Skeletal muscle tissue (tissue), 4 donors: ENCODE measurements around the gene PPP2R5E. TPM values are rescaled to one million over a fixed set of nuclear protein-coding genes. Genes with fewer than 3 reads are reported as not detected.
"Not testable (repeated sequence)": the region's sequence is repeated elsewhere in the genome, so short reads cannot be mapped to it uniquely, and the experiment has no call there.

Source experiments
- H3K27ac ChIP-seq: one replicate; pipeline ENCODE4 v1.7.0; 2013; ENCODE audit warnings: mild to moderate bottlenecking, low read depth, low read length, inconsistent platforms
- H3K27me3 ChIP-seq, 3 donors: one replicate each; pipeline ENCODE4 v1.7.0; 2013; ENCODE audit warnings: low read length in 3 of 3; ENCODE audit not compliant: control insufficient read depth in 3 of 3, insufficient read depth in 3 of 3
- H3K36me3 ChIP-seq, 3 donors: one replicate each; pipeline ENCODE4 v1.7.0; 2013; ENCODE audit warnings: low read length in 3 of 3; ENCODE audit not compliant: control insufficient read depth in 3 of 3, insufficient read depth in 3 of 3
- H3K4me1 ChIP-seq, 3 donors: one replicate each; pipeline ENCODE4 v1.7.0; 2013; ENCODE audit warnings: low read length in 3 of 3, mild to moderate bottlenecking in 3 of 3; ENCODE audit not compliant: control insufficient read depth in 3 of 3, insufficient read depth in 3 of 3
- H3K4me3 ChIP-seq, 3 donors: one replicate each; pipeline ENCODE4 v1.7.0; 2013; ENCODE audit warnings: low read length in 3 of 3
- H3K9ac ChIP-seq, 3 donors: one replicate each; pipeline ENCODE4 v1.7.0; 2013; ENCODE audit warnings: low read length in 3 of 3, mild to moderate bottlenecking in 3 of 3, moderate library complexity in 2 of 3, low read depth in 1 of 3
- H3K9me3 ChIP-seq, 3 donors: one replicate each; pipeline ENCODE4 v1.7.0; 2013; ENCODE audit warnings: low read length in 3 of 3; ENCODE audit not compliant: control insufficient read depth in 3 of 3
- total RNA-seq: library from RNA; depleted of rRNA; stranded (reverse); fragments of >200 nt; gene quantifications from one replicate; pipeline ENCODE4 v1.2.3, GENCODE V29; 2014
- donor health status: Osteomylitis.

PPP2R5E gene
- 11.0 TPM for total RNA-seq

DNA sequence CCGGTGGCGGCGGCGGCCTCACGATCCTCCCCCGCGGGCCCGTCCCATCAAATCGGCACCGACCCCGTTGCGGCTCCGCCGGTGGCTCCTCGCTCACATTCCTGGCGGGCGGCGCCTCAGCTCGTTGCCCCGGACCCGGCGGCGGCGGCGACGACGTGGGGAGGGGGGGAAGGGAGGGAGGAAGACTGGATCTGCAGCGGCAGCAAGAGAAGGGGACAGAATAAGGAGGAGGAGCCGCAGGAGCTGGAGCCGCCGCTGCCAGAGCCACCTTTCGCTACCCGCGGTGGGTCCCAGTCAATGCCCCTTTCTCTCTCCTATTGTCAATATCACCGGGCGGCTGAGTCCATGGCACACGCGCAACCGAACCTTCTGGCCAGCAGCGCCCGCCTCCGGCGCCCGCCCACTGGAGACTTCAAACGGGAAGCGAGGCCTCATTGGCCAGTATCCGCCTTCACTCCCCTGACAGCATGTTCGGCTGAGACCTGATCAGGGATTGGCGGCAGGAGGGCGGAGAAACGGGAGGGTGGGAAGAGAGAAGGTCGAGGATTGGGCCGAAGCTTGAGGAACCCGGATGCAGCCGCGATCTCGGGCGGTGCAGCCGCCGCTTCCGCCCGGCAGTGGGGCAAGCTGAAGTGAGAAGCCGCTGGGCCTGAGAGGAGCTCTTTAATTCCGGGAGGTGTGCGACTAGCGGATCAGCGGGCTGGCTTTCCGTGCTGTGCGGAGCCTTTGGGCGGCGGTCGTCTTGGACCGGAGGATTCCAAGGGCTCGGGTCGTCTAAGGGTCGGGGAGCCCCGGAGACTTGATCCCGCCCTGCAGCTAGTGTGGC, at the start of gene PPP2R5E:
PPP2R5E (minus strand) TSS at position 378 of the 826 bp plus-strand sequence. CDS start 3,692 bp downstream, outside the sequence.
- Histone ChIP-seq H3K36me3 (peaks cover 2 to 10% (median 9%) of the 10 kb centered on the region in 3 donors), H3K4me1 (peaks cover 10 to 22% (median 16%) of the 10 kb centered on the region in 3 donors), H3K4me3 (peak within 1 kb of the TSS; percentile 91 to 95 (median 92)), H3K27me3 (no peaks in the 10 kb centered on the region), H3K9me3 (no peaks in the 10 kb centered on the region), H3K9ac (peak within 1 kb of the TSS; percentile 94 to 97 (median 97)), H3K27ac (peak within 1 kb of the TSS; percentile 86)

DNA sequence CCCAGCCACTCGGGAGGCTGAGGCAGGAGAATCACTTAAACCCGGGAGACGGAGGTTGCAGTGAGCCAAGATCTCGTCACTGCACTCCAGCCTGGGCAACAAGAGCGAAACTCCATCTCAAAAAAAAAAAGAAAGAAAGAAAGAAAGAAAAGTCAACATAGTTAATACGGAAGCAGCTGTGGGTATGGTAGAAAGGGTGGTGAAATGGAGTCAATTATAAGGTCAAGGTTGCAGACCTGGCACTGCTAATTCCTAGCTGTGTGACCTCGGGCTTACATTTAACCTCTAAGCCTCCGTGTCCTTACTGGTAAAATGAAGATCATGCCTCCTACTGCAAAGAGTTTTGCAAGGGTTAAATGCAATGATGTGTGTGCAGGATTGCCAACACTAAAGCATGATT, 39.9 kb upstream of the PPP2R5E start:
- H3K27me3 ChIP-seq, H3K4me1 ChIP-seq, H3K4me3 ChIP-seq, H3K36me3 ChIP-seq, H3K9ac ChIP-seq, H3K9me3 ChIP-seq, H3K27ac ChIP-seq: not testable (repeated sequence)

DNA sequence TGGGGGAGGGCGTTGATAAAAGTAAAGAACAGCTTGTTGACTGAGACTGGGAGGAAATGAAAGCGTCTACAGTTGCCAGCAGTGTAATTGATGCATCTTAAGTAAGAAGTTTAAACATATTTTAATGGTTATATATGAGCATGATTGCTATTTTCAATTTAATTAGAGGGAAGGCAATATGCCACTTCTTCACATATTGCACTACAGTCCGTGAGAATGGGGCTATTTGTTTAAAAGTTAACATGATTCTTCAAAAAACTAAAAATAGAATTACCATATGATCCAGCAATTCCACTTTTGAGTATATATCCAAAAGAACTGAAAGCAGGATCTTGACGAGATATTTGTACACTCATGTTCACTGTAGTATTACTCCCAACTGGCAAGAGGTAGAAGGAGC, 38.3 kb upstream of the PPP2R5E start:
- Histone ChIP-seq H3K9ac (no peak overlapping the region), H3K36me3 (no peaks in the 10 kb centered on the region)

GRCh38 chr14:63578300-63578699, 35.1 kb upstream of the PPP2R5E start:
- Histone ChIP-seq H3K27ac (no peak overlapping the region), H3K36me3 (no peaks in the 10 kb centered on the region), H3K27me3 (no peaks in the 10 kb centered on the region), H3K4me3 (no peak overlapping the region), H3K9ac (no peak overlapping the region), H3K4me1 (no peaks in the 10 kb centered on the region), H3K9me3 (no peaks in the 10 kb centered on the region)

More for the DNA sequence above, 38.3 kb upstream of the PPP2R5E start:
- H3K4me1 ChIP-seq = no peaks in the 10 kb centered on the region
- H3K9me3 ChIP-seq = no peaks in the 10 kb centered on the region
- H3K27ac ChIP-seq = no peak overlapping the region
- H3K27me3 ChIP-seq = no peaks in the 10 kb centered on the region
- H3K4me3 ChIP-seq = no peak overlapping the region

DNA sequence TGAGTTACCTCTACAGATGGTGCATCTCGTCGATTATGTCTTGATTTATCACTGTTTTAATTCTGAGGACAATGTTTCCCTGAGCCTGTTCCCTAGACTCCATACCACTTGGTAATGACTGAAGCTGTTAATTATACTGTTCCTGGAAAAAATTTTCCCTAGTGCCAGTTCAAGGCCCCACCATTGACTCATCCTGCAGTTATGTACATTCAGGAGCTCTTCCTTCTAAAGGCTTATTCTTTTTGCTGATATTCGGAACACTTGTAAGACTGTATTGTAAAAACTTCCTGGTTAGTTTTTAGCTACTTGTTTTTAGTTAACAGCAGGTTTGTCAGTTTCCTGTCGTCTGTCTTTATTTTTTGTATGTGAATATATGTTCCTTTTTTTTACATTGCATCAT, 30.4 kb upstream of the PPP2R5E start:
- H3K27ac ChIP-seq = no peak overlapping the region
- no peaks in the 10 kb centered on the region for H3K27me3 ChIP-seq
- no peaks in the 10 kb centered on the region for H3K4me1 ChIP-seq
- H3K9me3 ChIP-seq = no peaks in the 10 kb centered on the region
- no peaks in the 10 kb centered on the region for H3K36me3 ChIP-seq
- no peak overlapping the region for H3K9ac ChIP-seq
- H3K4me3 ChIP-seq = no peak overlapping the region

- Histone ChIP-seq H3K36me3 (no peaks in the 10 kb centered on the region), H3K4me3 (no peak overlapping the region), H3K27me3 (no peaks in the 10 kb centered on the region), H3K9me3 (no peaks in the 10 kb centered on the region), H3K27ac (no peak overlapping the region), H3K4me1 (no peaks in the 10 kb centered on the region), H3K9ac (no peak overlapping the region)
Measured at GRCh38 chr14:63565448-63565847, 22.3 kb upstream of the PPP2R5E start.

DNA sequence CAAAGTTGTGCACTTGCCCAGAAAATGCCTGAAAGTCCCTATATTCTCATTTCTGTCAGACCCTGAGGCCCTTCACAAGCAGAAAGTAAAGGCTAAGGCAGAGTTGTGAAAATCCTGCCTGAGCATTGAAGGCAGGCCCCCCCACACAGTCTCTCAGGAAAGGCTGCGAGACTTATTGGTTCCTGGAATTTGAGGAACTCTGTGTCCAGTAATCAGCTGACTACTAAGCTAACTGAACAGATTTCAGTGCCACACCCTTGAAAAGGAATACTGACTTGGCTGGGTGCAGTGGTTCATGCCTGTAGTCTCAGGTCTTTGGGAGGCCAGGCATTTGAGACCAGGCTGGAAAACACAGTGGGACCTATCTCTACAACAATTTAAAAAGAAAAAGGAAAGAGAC, 21.1 kb upstream of the PPP2R5E start:
- Histone ChIP-seq H3K9me3 (no peaks in the 10 kb centered on the region), H3K36me3 (no peaks in the 10 kb centered on the region), H3K27ac (no peak overlapping the region), H3K4me3 (no peak overlapping the region), H3K27me3 (no peaks in the 10 kb centered on the region), H3K4me1 (no peaks in the 10 kb centered on the region), H3K9ac (no peak overlapping the region)

GRCh38 chr14:63563370-63564026, 20.3 kb upstream of the PPP2R5E start:
- Histone ChIP-seq H3K4me1 (no peaks in the 10 kb centered on the region), H3K4me3 (no peak overlapping the region), H3K36me3 (no peaks in the 10 kb centered on the region), H3K27me3 (no peaks in the 10 kb centered on the region), H3K27ac (no peak overlapping the region), H3K9ac (no peak overlapping the region), H3K9me3 (no peaks in the 10 kb centered on the region)

- Histone ChIP-seq H3K27me3 (no peaks in the 10 kb centered on the region), H3K4me1 (no peaks in the 10 kb centered on the region), H3K9ac (no peak overlapping the region), H3K9me3 (no peaks in the 10 kb centered on the region), H3K4me3 (no peak overlapping the region), H3K36me3 (no peaks in the 10 kb centered on the region), H3K27ac (no peak overlapping the region)
Measured at GRCh38 chr14:63562405-63562804, 19.2 kb upstream of the PPP2R5E start.

DNA sequence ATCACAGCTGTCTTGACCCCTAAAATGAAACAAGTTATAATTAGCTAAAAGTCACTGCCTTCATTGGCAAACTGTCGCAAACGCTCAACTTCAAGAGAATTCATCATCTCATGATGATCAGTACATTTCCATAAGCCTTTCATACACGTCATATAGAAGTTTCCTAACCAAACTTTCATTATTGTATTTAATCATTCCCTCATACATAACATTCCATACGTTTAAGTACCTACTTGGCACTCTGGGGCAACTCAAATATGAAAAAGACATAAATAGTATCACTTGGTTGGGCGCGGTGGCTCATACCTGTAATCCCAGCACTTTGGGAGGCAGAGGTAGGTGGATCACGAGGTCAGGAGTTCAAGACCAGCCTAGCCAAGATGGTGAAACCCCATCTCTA, 12.4 kb upstream of the PPP2R5E start:
- Histone ChIP-seq H3K4me3 (no peak overlapping the region), H3K27ac (no peak overlapping the region), H3K36me3 (no peaks in the 10 kb centered on the region), H3K4me1 (no peaks in the 10 kb centered on the region), H3K9ac (no peak overlapping the region), H3K27me3 (no peaks in the 10 kb centered on the region), H3K9me3 (no peaks in the 10 kb centered on the region)
